DND-41 (cell line): Measurements from ENCODE around the gene DNAJC2.
A peak's percentile ranks its signal among the peaks of the same experiment; 100 is the strongest.

Experiments
- ATAC-seq: fragments of 200-7000 bp; cut with Tn5 transposase; 3 replicates; pipeline ENCODE4 v1.9.1; 2021; ENCODE audit warnings: low read depth; ENCODE audit not compliant: insufficient read depth
- DNase-seq: peaks from one replicate; pipeline ENCODE4 v3.0.0-alpha.2; 2020
- H2AFZ ChIP-seq: 2 replicates; pipeline ENCODE4 v1.6.0; 2012; ENCODE audit warnings: low read depth, low read length
- H3K27ac ChIP-seq: 2 replicates; pipeline ENCODE4 v1.5.1; 2012; ENCODE audit warnings: low read length, inconsistent platforms
- H3K27me3 ChIP-seq: fragments of 200-600 bp; sonication (generic); 2 replicates; pipeline ENCODE4 v1.6.0; 2012; ENCODE audit warnings: low read length, mild to moderate bottlenecking, inconsistent platforms; ENCODE audit not compliant: insufficient read depth, poor library complexity
- H3K36me3 ChIP-seq: 2 replicates; pipeline ENCODE4 v1.5.1; 2012; ENCODE audit warnings: low read length, inconsistent platforms; ENCODE audit not compliant: insufficient read depth
- H3K4me1 ChIP-seq: 2 replicates; pipeline ENCODE4 v1.5.1; 2012; ENCODE audit warnings: mild to moderate bottlenecking, low read length; ENCODE audit not compliant: insufficient read depth
- H3K4me2 ChIP-seq: 2 replicates; pipeline ENCODE4 v1.6.0; 2012; ENCODE audit warnings: mild to moderate bottlenecking, moderate library complexity, low read length, inconsistent platforms; ENCODE audit not compliant: insufficient read depth
- H3K4me3 ChIP-seq, 2 experiments: fragments of 200-600 bp in 1 of 2; shearing (Covaris generic) in 1 of 2; 2 replicates each; pipeline ENCODE4 v1.5.1; 2012 to 2016; ENCODE audit warnings: inconsistent platforms in 2 of 2, low read length in 2 of 2, mild to moderate bottlenecking in 2 of 2, low read depth in 1 of 2, moderate library complexity in 1 of 2
- H3K79me2 ChIP-seq: 2 replicates; pipeline ENCODE4 v1.6.0; 2012; ENCODE audit warnings: low read length, inconsistent platforms; ENCODE audit not compliant: insufficient read depth
- H3K9ac ChIP-seq: 2 replicates; pipeline ENCODE4 v1.6.0; 2012; ENCODE audit warnings: low read depth, mild to moderate bottlenecking, inconsistent platforms, low read length, moderate library complexity
- H3K9me3 ChIP-seq: 2 replicates; pipeline ENCODE4 v1.5.1; 2012; ENCODE audit warnings: low read length, moderate library complexity, mild to moderate bottlenecking, inconsistent platforms; ENCODE audit not compliant: insufficient read depth, severe bottlenecking
- H4K20me1 ChIP-seq: 2 replicates; pipeline ENCODE4 v1.6.0; 2012; ENCODE audit warnings: low read length; ENCODE audit not compliant: insufficient read depth
- CTCF ChIP-seq: IDR thresholded peaks from 2 replicates; pipeline ENCODE4 v1.5.1; 2012; ENCODE audit warnings: borderline replicate concordance, low read length, moderate library complexity, mild to moderate bottlenecking; ENCODE audit not compliant: poor library complexity, severe bottlenecking; ENCODE audit errors: extremely low read depth
- EZH2 ChIP-seq: IDR thresholded peaks from 3 replicates; pipeline ENCODE4 v1.6.1; 2012; ENCODE audit warnings: borderline replicate concordance, low read depth, mild to moderate bottlenecking, moderate library complexity, low read length, inconsistent platforms; ENCODE audit not compliant: severe bottlenecking

The DNAJC2 gene

GRCh38 chr7:103347507-103348267 lies 3.1 kb upstream of the DNAJC2 start, which contains the start of gene PSMC2:
Gene PSMC2 (plus strand): TSS chr7:103347643. CDS start chr7:103347712, 69 bp downstream.
- Histone ChIP-seq H3K4me1 (peaks cover 76% of the 10 kb centered on the region), H3K79me2 (peaks cover 92% of the 10 kb centered on the region), H3K36me3 (peaks cover 32% of the 10 kb centered on the region), H3K4me3 (peak within 1 kb of the TSS; percentile 80 to 84), H3K27me3 (no peaks in the 10 kb centered on the region), H4K20me1 (peaks cover 42% of the 10 kb centered on the region; the same call in 1 of the 2 replicates), H3K27ac (peak within 1 kb of the TSS; percentile 82), H3K9me3 (no peaks in the 10 kb centered on the region), H3K9ac (peak within 1 kb of the TSS; percentile 67), H3K4me2 (peak within 1 kb of the TSS; percentile 89), H2AFZ (peak within 1 kb of the TSS; percentile 83)
- DNase-seq: peak; percentile 90
- peak; percentile 76 for ATAC-seq
- TF ChIP-seq EZH2: no peak
- TF ChIP-seq CTCF: no peak

GRCh38 chr7:103346396-103346795 lies 1.8 kb upstream of the DNAJC2 start:
- ATAC-seq: no peak
- no peak overlapping the region for H3K27ac ChIP-seq
- peaks cover 91% of the 10 kb centered on the region for H3K79me2 ChIP-seq
- peaks cover 31% of the 10 kb centered on the region for H3K36me3 ChIP-seq
- peak overlapping the region; percentile 83 for H2AFZ ChIP-seq
- H3K4me1 ChIP-seq: peaks cover 74% of the 10 kb centered on the region
- peak overlapping the region; percentile 89 for H3K4me2 ChIP-seq
- no peaks in the 10 kb centered on the region for H3K9me3 ChIP-seq
- no peak for DNase-seq
- H4K20me1 ChIP-seq: peaks cover 30% of the 10 kb centered on the region; the same call in 1 of the 2 replicates
- no peak for TF ChIP-seq EZH2
- no peak for TF ChIP-seq CTCF
- H3K27me3 ChIP-seq: no peaks in the 10 kb centered on the region
- no peak overlapping the region for H3K9ac ChIP-seq
- peak overlapping the region in 1 of 2 experiments; percentile 80; a peak in 1 of 4 replicates for H3K4me3 ChIP-seq

GRCh38 chr7:103343758-103344452 lies 662 bp downstream of the DNAJC2 start:
- ATAC-seq: peak; percentile 33
- H3K79me2 ChIP-seq: peaks cover 89% of the 10 kb centered on the region
- peak overlapping the region; percentile 73 for H3K9ac ChIP-seq
- H4K20me1 ChIP-seq: peaks cover 13% of the 10 kb centered on the region; the same call in 1 of the 2 replicates
- H3K4me2 ChIP-seq: peak overlapping the region; percentile 89
- no peak for TF ChIP-seq EZH2
- no peak for TF ChIP-seq CTCF
- H2AFZ ChIP-seq: peak overlapping the region; percentile 94
- peaks cover 34% of the 10 kb centered on the region for H3K36me3 ChIP-seq
- H3K27ac ChIP-seq: peak overlapping the region; percentile 83
- peaks cover 56% of the 10 kb centered on the region for H3K4me1 ChIP-seq
- H3K27me3 ChIP-seq: no peaks in the 10 kb centered on the region
- H3K4me3 ChIP-seq: peak overlapping the region; percentile 45 to 86
- H3K9me3 ChIP-seq: no peaks in the 10 kb centered on the region
- DNase-seq: peak; percentile 43
